ENCODE measurements around the gene ADCY1.

The ADCY1 gene

DNA sequence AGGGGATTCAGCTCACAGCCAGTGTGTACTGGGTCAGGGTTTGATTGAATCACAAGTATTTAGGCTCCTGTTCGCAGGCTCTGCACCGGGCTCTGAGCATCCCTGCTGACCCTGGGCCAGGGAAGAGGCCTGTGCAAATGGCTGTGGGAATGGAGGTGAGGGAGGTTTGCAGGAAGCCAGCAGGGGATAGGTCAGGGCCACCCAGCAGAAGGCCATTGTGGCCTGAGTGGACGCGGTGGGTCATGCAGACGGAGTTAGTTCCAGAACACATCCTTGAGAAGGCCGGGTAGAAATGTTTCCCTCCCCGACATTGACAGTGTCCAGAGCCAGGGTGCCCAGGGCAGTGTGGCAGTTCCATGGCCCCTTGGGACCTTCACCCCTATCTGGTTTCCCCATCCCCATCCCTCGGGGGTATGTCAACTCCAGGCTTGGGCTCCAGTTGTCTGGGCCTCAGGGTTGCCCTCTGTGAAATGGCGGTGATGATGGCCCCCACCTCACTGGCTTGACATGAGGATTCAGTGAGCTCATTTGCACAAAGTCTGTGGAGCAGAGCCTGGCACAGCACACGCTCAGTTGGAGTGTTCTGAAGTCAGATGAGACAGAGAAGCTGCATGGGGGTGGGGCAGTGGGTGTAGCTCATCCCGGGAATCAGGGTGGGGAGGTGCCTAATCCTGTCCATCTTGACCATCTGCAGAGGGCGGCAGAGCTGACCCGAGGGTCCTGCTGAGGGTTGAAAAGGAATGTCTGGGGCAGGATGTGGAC is 107.6 kb downstream of the ADCY1 start:
- no peak for DNase-seq

GRCh38 chr7:45682358-45682735 is 108.2 kb downstream of the ADCY1 start:
- DNase-seq, result no peak

GRCh38 chr7:45682836-45683555 is 108.8 kb downstream of the ADCY1 start:
- DNase-seq, result no peak

GRCh38 chr7:45683556-45684148 is 109.5 kb downstream of the ADCY1 start:
- DNase-seq, result no peak

- no peak for DNase-seq
Measured at GRCh38 chr7:45684910-45685618, 110.9 kb downstream of the ADCY1 start.

DNA sequence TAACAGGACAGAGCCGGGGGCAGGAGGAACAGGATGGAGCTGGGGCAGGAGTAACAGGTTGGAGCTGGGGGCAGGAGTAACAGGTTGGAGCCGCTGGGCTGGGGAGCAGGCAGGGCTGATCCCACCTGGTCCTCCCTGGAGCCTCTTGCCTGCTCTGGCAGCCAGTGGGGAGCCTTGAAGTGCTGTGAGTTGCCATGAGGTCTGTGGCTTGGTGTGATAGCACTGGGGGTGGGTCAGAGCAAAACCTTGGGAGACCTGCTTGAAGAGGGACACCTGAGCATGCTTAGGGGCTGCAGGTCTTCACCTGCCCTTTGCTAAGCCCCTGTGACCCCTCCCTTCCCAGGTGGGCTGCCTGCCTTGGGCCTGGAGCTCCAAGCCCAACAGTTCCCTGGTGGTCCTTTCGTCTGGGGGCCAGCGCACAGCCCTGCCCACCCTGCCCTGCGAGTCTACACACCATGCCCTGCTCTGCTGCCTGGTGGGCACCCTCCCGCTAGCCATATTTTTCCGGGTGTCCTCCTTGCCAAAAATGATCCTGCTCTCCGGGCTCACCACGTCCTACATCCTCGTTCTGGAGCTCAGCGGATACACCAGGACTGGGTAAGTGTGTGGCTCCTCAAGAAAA is 111.6 kb downstream of the ADCY1 start:
- DNase-seq, result no peak

DNA sequence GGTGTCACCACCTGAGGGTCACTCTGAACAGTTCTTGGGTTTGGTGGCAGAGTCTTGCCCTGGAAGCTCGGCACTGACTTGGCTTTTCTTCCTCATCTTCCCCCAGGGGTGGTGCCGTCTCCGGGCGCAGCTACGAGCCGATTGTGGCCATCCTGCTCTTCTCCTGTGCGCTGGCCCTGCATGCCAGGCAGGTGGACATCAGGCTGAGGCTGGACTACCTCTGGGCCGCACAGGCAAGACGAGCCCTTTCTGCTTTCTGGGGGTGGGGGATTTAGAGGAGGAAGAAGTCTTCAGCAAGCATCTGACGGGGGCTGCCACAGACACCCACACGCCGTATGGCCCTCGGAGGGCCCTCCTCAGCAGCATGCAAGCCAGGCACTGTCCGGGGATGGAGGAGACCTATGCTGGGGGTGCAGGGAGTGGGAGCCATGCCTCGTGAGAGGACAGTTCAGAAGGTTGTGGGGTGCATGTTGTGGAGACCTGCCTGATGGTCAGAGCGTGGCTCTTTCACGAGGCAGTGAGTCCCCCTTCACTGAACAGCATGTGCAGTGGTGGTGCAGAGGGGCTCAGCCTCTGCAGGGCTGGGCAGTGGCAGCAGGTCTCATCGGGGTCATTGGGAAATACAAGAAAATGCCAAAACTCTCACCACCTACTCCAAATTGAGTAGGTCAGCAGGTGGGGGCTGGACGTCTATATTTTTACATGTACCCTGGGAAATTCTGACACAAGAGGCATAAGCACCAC is 112.4 kb downstream of the ADCY1 start:
- DNase-seq, result no peak

DNA sequence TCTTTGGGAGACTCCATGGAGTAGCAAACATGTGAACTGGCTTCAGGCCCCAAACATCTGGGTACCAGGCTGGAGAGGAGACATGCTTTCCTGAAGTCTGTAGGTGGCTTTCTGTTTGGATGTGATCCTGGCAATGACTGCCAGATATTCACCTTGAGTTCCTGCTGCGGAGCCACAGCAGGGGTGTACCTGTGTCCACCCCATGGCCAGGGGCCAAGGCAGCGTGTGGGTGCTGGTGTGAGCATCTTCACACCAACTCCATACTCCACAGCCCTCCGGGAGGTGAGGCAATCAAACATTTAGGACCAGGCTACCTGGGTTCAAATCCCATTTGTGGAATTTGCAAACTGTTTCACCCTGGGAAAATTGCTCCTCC is 113.0 kb downstream of the ADCY1 start:
- no peak for DNase-seq

DNA sequence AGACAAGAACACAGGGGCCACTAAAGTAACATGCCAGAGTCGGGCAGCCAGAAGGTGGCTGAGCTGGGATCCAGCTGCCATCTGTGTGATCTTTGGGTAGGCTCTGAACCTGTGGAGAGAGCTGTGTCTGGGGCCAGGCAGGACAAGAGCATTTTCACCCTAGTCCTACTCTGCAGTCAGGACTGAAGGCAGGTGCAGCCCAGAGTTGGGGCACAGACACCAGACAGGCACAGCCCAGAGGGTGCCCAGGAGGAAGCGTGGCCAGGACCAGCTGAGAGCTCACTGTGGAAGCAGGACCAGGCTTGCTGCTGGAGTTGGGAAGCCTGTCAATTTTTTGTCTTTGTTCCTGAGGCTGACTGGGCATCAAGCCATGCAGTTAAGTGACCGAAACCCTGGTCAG is 113.6 kb downstream of the ADCY1 start:
- no peak for DNase-seq

DNA sequence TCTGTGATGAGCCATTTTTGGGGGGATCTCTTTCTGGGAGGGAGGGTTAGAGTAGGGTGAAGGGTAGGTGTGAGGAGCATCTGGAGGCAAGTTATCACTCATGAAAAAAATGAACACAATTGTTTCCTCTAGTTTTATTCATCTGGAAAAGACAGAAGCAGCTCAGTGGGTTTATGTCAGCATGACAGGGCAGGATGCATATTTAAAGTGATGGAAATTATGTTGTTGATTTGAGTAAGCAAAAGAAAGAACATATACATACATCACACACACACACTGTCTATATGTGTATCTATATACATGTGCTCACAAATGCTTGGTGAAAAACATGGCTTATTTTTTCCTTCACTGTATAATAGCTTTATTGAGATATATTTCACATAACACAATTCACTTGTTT is 114.2 kb downstream of the ADCY1 start:
- no peak for DNase-seq

- DNase-seq, result no peak
Measured at GRCh38 chr7:45689011-45689796, 115.0 kb downstream of the ADCY1 start.

DNA sequence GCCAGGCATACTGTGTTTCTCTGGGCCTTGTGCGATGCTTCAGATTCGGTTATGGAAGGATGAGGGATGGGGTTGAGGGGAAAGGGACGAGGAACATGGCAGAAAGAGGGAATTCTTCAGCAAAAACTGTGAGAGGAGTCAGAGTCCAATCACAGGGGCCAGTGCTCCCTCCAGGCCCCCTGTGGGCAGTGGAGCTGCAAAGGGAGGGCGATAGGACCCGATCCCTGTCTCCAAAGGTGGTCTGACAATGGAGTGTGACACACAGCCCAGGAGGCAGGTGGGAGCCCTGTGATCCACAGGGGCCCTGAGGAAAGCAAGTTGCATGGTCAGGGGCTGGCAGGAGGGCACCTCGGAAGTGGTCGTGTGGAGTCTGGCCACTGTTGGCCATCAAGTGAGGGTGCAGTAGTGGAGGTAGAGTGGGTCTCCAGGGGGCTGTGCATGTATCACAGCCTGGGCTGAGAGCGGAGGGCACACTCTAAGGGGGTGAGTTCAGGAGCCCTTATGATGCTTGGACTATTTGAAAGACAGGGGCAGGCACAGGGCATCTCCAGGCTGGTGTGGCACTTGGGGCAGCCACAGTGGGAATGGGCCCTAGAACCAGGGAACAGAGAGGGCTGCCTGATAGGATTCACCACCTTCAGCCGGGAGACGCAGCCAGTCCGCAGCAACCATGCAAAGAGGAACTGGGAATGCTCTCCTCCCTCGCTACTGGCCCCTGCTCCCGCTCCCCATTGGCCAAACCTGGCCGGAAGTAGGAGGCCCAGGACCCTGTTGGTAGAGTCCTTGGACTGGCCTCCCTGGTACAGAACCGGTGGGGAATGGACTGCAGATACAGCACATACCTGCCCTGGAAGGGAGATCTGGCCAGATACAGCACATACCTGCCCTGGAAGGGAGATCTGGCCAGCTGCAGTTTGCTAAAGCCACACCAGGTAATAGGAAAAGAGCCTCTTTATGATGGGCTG is 115.9 kb downstream of the ADCY1 start:
- DNase-seq, result no peak

DNA sequence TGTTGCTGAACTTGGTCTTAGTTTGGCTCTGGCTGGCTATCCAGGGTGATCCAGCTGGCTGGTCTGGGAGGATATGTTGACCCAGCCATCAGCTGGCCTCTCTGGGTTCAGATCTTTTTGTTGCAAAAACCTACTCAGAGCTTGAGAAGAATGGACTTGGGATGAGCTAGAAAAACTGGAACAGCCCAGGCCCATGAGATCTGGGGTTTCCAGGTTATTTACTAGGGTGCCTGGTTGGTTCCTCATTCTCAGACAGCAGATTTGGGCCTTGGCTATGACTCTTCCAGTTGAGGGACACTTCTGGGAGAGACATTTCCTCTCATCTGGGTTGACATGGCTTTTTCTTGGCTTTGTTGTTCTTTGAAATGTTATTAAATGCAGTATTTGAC is 116.6 kb downstream of the ADCY1 start:
- DNase-seq, result no peak

DNA sequence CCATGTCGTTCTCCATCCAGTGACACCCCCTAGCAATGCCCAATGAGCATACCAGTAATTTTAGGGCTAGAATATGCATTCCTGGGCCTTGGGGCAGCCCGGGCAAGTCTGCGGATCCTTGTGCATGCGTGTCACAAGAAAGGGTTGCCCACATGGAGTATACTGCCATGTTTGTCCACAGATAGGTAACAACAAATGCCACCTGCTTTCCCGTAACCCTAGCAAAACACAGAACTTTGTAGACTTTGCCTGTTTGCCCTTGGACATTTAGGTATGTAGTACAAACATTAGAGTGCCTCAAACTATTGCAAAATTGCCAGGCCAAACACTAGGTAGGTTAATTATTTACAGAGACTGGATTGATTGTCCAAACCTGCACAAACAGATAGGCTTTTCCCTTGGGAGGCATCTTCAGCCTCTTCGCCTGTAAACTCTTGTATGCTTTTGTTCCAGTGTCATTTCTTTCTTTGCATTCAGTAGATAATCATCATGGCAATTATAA is 117.0 kb downstream of the ADCY1 start:
- no peak for DNase-seq

DNA sequence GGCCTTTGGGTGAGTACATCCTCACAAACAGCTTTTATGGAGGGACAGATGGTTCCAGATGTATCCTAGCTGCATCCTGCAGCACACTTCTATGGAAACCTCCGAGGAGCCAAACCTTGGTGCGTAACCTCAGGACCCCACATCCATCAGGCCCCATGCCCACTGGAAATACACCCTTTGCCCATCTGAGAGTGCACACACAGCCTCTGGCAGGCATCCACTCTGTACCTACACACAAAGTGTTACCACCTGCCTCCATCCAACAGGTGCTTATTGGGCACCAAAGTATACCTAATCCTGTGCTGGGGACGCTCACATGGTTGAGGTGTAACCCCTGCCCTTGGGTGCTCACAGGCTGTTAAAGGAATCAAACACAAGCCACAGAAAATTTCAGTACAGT is 117.9 kb downstream of the ADCY1 start:
- no peak for DNase-seq

GRCh38 chr7:45695249-45695995 is 121.3 kb downstream of the ADCY1 start:
- no peak for DNase-seq

DNA sequence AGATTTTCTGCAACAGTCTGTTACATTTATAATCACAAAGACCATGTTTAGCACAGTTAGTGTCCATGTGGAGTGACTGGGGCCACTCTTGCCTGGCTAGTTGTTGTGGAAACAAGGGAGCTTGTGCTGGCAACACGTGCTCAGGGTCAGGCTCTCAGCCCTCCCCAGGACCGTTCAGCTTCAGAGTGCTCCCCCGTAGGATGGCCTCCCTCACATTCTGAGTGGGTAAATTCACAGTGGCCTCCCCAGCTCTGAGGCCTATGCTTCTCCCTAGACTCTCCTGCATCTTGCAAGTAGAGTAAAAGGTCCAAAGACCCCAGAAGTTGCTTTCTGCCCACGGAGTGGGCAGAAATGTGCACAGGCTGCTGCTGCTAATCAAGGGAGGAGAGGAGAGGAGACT is 122.3 kb downstream of the ADCY1 start:
- no peak for DNase-seq

DNA sequence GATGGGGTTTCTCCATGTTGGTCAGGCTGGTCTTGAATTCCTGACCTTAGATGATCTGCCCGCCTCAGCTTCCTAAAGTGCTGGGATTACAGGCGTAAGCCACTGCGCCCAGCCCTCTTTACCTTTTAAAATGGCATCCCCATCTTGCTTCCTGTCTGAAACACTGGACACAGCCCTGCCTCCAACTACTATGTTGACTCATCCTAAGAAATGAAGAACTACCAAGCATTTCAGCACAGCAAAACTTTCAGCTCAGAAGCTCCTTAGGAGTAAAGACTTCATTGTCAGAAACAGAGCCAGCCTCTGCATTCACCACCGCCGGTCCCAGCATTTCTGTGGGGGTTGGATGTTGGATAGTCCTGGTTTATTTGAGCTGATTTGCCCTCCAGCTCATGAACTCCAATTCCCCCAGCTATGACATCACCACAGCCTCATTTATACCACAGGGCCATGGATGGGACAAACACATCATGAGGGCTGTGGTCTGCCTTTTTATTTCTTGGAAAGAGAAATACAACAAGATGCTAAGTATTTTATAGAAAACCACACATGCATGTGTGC is 123.5 kb downstream of the ADCY1 start:
- DNase-seq, result no peak

All from NCI-H1694 treated with DMSO at 0.1 percent for 48 hours (cell line).